Sigmoid colon (tissue), 7 donors: ENCODE data around the gene KRTAP10-9. TPM values are rescaled to one million over a fixed set of nuclear protein-coding genes. Genes with fewer than 3 reads are reported as not detected.

Experiments used
- DNase-seq: peaks from one replicate; pipeline ENCODE4 v3.0.0-alpha.2; 2019
- H3K27ac ChIP-seq, 4 donors: fragments of 200-600 bp; sonication (generic); one replicate each; pipeline ENCODE4 v1.5.1; 2016 to 2019; ENCODE audit warnings: mild to moderate bottlenecking in 1 of 4
- H3K27me3 ChIP-seq, 3 donors: fragments of 200-600 bp; sonication (generic); one replicate each; pipeline ENCODE4 v1.5.1; 2019; ENCODE audit warnings: mild to moderate bottlenecking in 1 of 3
- H3K36me3 ChIP-seq, 4 donors: fragments of 200-600 bp; sonication (generic); one replicate each; pipeline ENCODE4 v1.5.1; 2016 to 2019
- H3K4me1 ChIP-seq, 4 donors: fragments of 200-600 bp; sonication (generic); one replicate each; pipeline ENCODE4 v1.5.1; 2017 to 2019
- H3K4me3 ChIP-seq, 4 donors: fragments of 200-600 bp; sonication (generic); one replicate each; pipeline ENCODE4 v1.5.1; 2017 to 2019; ENCODE audit warnings: mild to moderate bottlenecking in 2 of 4, moderate library complexity in 1 of 4
- H3K9me3 ChIP-seq, 4 donors: fragments of 200-600 bp in 3 of 4; sonication (generic) in 3 of 4; one replicate each; pipeline versions ENCODE4 v1.5.1 to v1.6.1; 2013 to 2019
- CTCF ChIP-seq, 4 experiments: fragments of 450-650 bp in 3 of 4; fragments of 200-600 bp in 1 of 4; IDR thresholded peaks; one replicate each; pipeline ENCODE4 v1.5.1; 2016 to 2019; ENCODE audit warnings: antibody characterized with exemption in 4 of 4, mild to moderate bottlenecking in 3 of 4, moderate library complexity in 2 of 4
- EP300 ChIP-seq, 4 donors: sonication (generic); formaldehyde crosslinking; IDR thresholded peaks; one replicate each; pipeline ENCODE4 v1.6.1; 2017; ENCODE audit warnings: antibody characterized with exemption in 4 of 4
- POLR2A ChIP-seq, 2 donors: fragments of 450-650 bp; IDR thresholded peaks; one replicate each; pipeline ENCODE4 v1.6.1; 2016; ENCODE audit warnings: antibody characterized with exemption in 2 of 2, mild to moderate bottlenecking in 2 of 2, moderate library complexity in 2 of 2
- POLR2AphosphoS5 ChIP-seq, 4 donors: sonication (generic); formaldehyde crosslinking; IDR thresholded peaks; one replicate each; pipeline ENCODE4 v1.6.1; 2017; ENCODE audit warnings: antibody characterized with exemption in 4 of 4
- WGBS, 2 donors: extraction: QIAGEN DNeasy Blood & Tissue Kit; methylation state at CpG; one replicate each; pipeline ENCODE4 v1.1.7; 2013; 5-methylcytosine and 5-hydroxymethylcytosine counted together
- intact Hi-C: fragments of 100-400 bp; cut with DNase I; formaldehyde crosslinking; loops from one replicate; pipeline ENCODE4 v1.15.1; 2023
- polyA plus RNA-seq, 3 donors: library from polyadenylated mRNA; stranded (reverse); fragments of 200-250 nt; gene quantifications; one replicate each; pipeline ENCODE4 v1.2.3, GENCODE V29; 2013
- total RNA-seq, 4 donors: library from RNA; depleted of rRNA; stranded (reverse); fragments of >200 nt; gene quantifications; one replicate each; pipeline ENCODE4 v1.1.0, GENCODE V29; 2016
- donor health status: healthy with polysubstance abuse.
- donor health status: Bipolar disorder and iron deficiency.
- donor health status: healthy.

KRTAP10-9 gene
- total and polyA plus RNA-seq, 7 donors = not detected

GRCh38 chr21:44628707-44629391 is 2.0 kb downstream of the KRTAP10-9 start:
- Histone ChIP-seq H3K27ac (no peak overlapping the region), H3K4me3 (no peak overlapping the region), H3K4me1 (no peaks in the 10 kb centered on the region), H3K9me3 (peaks cover 0 to 16% (median 3%) of the 10 kb centered on the region in 4 donors), H3K27me3 (peaks cover 0 to 26% (median 13%) of the 10 kb centered on the region in 3 donors), H3K36me3 (no peaks in the 10 kb centered on the region)
- intact Hi-C loops = no loop called here
- TF ChIP-seq EP300 (IDR thresholded peaks at IDR 0.05) (no peak), CTCF (IDR thresholded peaks at IDR 0.05) (no peak), POLR2AphosphoS5 (IDR thresholded peaks at IDR 0.05) (no peak), POLR2A (IDR thresholded peaks at IDR 0.05) (no peak)
- DNase-seq = no peak
- 77 to 81% methylated on average over 18 of the region's 18 CpGs for WGBS, 2 donors

DNA sequence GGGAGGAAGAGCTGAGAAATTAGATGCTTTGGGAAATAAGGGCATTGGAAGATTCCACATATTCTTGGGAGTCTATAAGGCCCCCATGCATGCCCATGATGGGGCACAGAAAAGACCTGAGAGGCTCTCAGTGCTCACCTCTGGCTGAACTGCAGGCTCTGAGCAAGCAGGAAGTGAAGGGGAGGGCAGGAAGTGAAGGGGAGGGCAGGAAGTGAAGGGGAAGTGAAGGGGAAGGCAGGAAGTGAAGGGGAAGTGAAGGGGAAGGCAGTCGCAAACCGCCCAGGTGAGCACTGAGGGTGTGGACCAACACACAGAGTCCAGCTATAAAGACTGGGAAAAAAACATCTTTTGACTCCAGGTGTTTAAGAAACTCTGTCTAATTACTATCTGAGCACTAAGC is 3.5 kb downstream of the KRTAP10-9 start:
- Histone ChIP-seq H3K36me3 (no peaks in the 10 kb centered on the region), H3K4me1 (no peaks in the 10 kb centered on the region), H3K4me3 (no peak overlapping the region), H3K27ac (no peak overlapping the region), H3K9me3 (peaks cover 0 to 8% (median 3%) of the 10 kb centered on the region in 4 donors), H3K27me3 (peaks cover 0 to 26% (median 13%) of the 10 kb centered on the region in 3 donors)
- DNase-seq = no peak
- WGBS, 2 donors = 61 to 85% methylated on average over 2 of the region's 2 CpGs
- TF ChIP-seq POLR2AphosphoS5 (IDR thresholded peaks at IDR 0.05) (no peak), EP300 (IDR thresholded peaks at IDR 0.05) (no peak), CTCF (IDR thresholded peaks at IDR 0.05) (no peak), POLR2A (IDR thresholded peaks at IDR 0.05) (no peak)
- intact Hi-C loops = no loop called here

DNA sequence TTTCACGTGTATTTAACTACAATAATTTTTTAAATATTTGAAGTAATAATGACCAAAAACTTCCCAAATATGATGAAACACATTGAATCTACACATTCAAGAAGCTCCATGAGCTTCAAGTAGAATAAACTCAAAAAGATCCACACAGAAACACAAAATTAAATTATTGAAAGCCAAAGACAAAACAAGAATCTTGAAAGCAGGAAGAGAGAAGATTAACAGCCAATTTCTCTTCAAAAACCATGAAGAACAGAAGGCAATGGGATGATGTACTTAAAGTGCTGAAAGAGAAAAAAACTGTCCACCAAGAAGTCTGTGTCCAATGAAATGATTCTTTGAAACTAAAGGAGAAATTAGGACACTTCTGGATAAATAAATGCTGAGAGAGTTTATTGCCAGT is 5.2 kb downstream of the KRTAP10-9 start:
- Histone ChIP-seq H3K36me3 (no peaks in the 10 kb centered on the region), H3K4me1 (no peaks in the 10 kb centered on the region), H3K27ac (no peak overlapping the region), H3K27me3 (peaks cover 0 to 23% (median 13%) of the 10 kb centered on the region in 3 donors), H3K9me3 (peaks cover 0 to 8% (median 3%) of the 10 kb centered on the region in 4 donors), H3K4me3 (no peak overlapping the region)
- 81 to 87% methylated on average over 1 of the region's 1 CpG for WGBS, 2 donors
- TF ChIP-seq CTCF (IDR thresholded peaks at IDR 0.05) (no peak), POLR2AphosphoS5 (IDR thresholded peaks at IDR 0.05) (no peak), POLR2A (IDR thresholded peaks at IDR 0.05) (no peak), EP300 (IDR thresholded peaks at IDR 0.05) (no peak)
- intact Hi-C loops = no loop called here
- no peak for DNase-seq

- intact Hi-C loops = no loop called here
- H3K27me3 ChIP-seq = peaks cover 0 to 32% (median 0%) of the 10 kb centered on the region in 3 donors
- peaks cover 0 to 10% (median 0%) of the 10 kb centered on the region in 4 donors for H3K9me3 ChIP-seq
- TF ChIP-seq POLR2AphosphoS5 (IDR thresholded peaks at IDR 0.05) = no peak
- no peak for TF ChIP-seq CTCF (IDR thresholded peaks at IDR 0.05)
- no peak for TF ChIP-seq POLR2A (IDR thresholded peaks at IDR 0.05)
- no peak for TF ChIP-seq EP300 (IDR thresholded peaks at IDR 0.05)
- H3K27ac ChIP-seq = no peak overlapping the region
- WGBS, 2 donors = 81 to 85% methylated on average over 15 of the region's 15 CpGs
- no peak for DNase-seq
- no peak overlapping the region for H3K4me3 ChIP-seq
- no peaks in the 10 kb centered on the region for H3K36me3 ChIP-seq
- no peaks in the 10 kb centered on the region for H3K4me1 ChIP-seq
These were observed 9.5 kb downstream of the KRTAP10-9 start for GRCh38 chr21:44636209-44637017.
